NCI-H345 (cell line): Measurements from ENCODE around the gene PLEKHA1.

Experiments used
- DNase-seq: peaks from one replicate; lab custom pipeline; 2025; lab: John Stamatoyannopoulos, UW

Gene PLEKHA1

GRCh38 chr10:122374237-122374858, at the start of gene PLEKHA1:
Gene PLEKHA1, plus strand, starts transcription at chr10:122374708. Its CDS starts 18,493 bp downstream, at chr10:122393201.
- DNase-seq, result peak; percentile 92

GRCh38 chr10:122325235-122325634, 49.3 kb upstream of the PLEKHA1 start:
- no peak for DNase-seq

GRCh38 chr10:122326385-122326784, 48.1 kb upstream of the PLEKHA1 start:
- no peak for DNase-seq

GRCh38 chr10:122326806-122327205, 47.7 kb upstream of the PLEKHA1 start:
- DNase-seq, result no peak

- DNase-seq, result no peak
Measured at GRCh38 chr10:122327237-122328206, 47.0 kb upstream of the PLEKHA1 start.

GRCh38 chr10:122328676-122329075, 45.8 kb upstream of the PLEKHA1 start:
- DNase-seq, result no peak

GRCh38 chr10:122329416-122329815, 45.1 kb upstream of the PLEKHA1 start:
- DNase-seq, result no peak

GRCh38 chr10:122331100-122331499, 43.4 kb upstream of the PLEKHA1 start:
- DNase-seq, result no peak

- DNase-seq, result no peak
Measured at GRCh38 chr10:122331615-122332446, 42.7 kb upstream of the PLEKHA1 start.

GRCh38 chr10:122333037-122333436, 41.5 kb upstream of the PLEKHA1 start:
- DNase-seq, result no peak

GRCh38 chr10:122336332-122336731, 38.2 kb upstream of the PLEKHA1 start:
- DNase-seq, result no peak

GRCh38 chr10:122336961-122337360, 37.5 kb upstream of the PLEKHA1 start:
- no peak for DNase-seq

- no peak for DNase-seq
Measured at GRCh38 chr10:122338609-122339441, 35.7 kb upstream of the PLEKHA1 start.

GRCh38 chr10:122341141-122341810, 33.2 kb upstream of the PLEKHA1 start:
- DNase-seq, result no peak

- peak; percentile 27 for DNase-seq
Measured at GRCh38 chr10:122342293-122343134, 32.0 kb upstream of the PLEKHA1 start.

- DNase-seq, result no peak
Measured at GRCh38 chr10:122343135-122343800, 31.2 kb upstream of the PLEKHA1 start.

- DNase-seq, result no peak
Measured at GRCh38 chr10:122343936-122344335, 30.6 kb upstream of the PLEKHA1 start.

- DNase-seq, result no peak
Measured at GRCh38 chr10:122344741-122345258, 29.7 kb upstream of the PLEKHA1 start.

GRCh38 chr10:122346326-122346950, 28.1 kb upstream of the PLEKHA1 start:
- no peak for DNase-seq
